Karpas-422 (cell line): ENCODE data around the gene SENP2. TPM values are rescaled to one million over a fixed set of nuclear protein-coding genes. Genes with fewer than 3 reads are reported as not detected.

ENCODE experiments used
- DNase-seq: peaks from one replicate; pipeline ENCODE4 v3.0.0-alpha.2; 2015
- H2AFZ ChIP-seq: fragments of 200-600 bp; sonication (generic); 2 replicates; pipeline ENCODE4 v1.6.1; 2014; ENCODE audit warnings: antibody characterized with exemption, low read length, mixed read lengths
- H3K27ac ChIP-seq: fragments of 200-600 bp; sonication (generic); 2 replicates; pipeline ENCODE4 v1.5.1; 2014; ENCODE audit warnings: mild to moderate bottlenecking, low read length, moderate library complexity
- H3K27me3 ChIP-seq: fragments of 200-600 bp; sonication (generic); 2 replicates; pipeline ENCODE4 v1.6.1; 2014; ENCODE audit warnings: low read length, mixed read lengths
- H3K36me3 ChIP-seq: fragments of 200-600 bp; sonication (generic); 2 replicates; pipeline ENCODE4 v1.6.1; 2014; ENCODE audit warnings: low read length, mixed read lengths; ENCODE audit not compliant: insufficient read depth
- H3K4me1 ChIP-seq: fragments of 200-600 bp; sonication (generic); 2 replicates; pipeline ENCODE4 v1.6.1; 2014; ENCODE audit warnings: mild to moderate bottlenecking, low read length, mixed read lengths
- H3K4me2 ChIP-seq: fragments of 200-600 bp; sonication (generic); 2 replicates; pipeline ENCODE4 v1.6.1; 2014; ENCODE audit warnings: low read length, low read depth, mild to moderate bottlenecking; ENCODE audit not compliant: poor library complexity, severe bottlenecking
- H3K4me3 ChIP-seq: fragments of 200-600 bp; sonication (generic); 2 replicates; pipeline ENCODE4 v1.5.1; 2014; ENCODE audit warnings: mild to moderate bottlenecking, antibody characterized with exemption, low read length, mixed read lengths
- H3K79me2 ChIP-seq: fragments of 200-600 bp; sonication (generic); 2 replicates; pipeline ENCODE4 v1.6.1; 2014; ENCODE audit warnings: mild to moderate bottlenecking, low read length, mixed read lengths
- H3K9ac ChIP-seq: fragments of 200-600 bp; sonication (generic); 2 replicates; pipeline ENCODE4 v1.6.0; 2014; ENCODE audit warnings: low read length
- H3K9me2 ChIP-seq: fragments of 200-600 bp; sonication (generic), shearing (Covaris generic); replicated peaks from 2 replicates; pipeline ENCODE4 v1.6.0; 2014; ENCODE audit warnings: mild to moderate bottlenecking, low read length, moderate library complexity; ENCODE audit not compliant: insufficient read depth
- H3K9me3 ChIP-seq: fragments of 300-700, 200-600 bp; sonication (generic); 2 replicates; pipeline ENCODE4 v1.6.1; 2014; ENCODE audit warnings: low read length, mixed read lengths
- H4K20me1 ChIP-seq: fragments of 200-600 bp; sonication (generic); 2 replicates; pipeline ENCODE4 v1.6.1; 2014; ENCODE audit warnings: mild to moderate bottlenecking, antibody characterized with exemption, low read length, low read depth; ENCODE audit not compliant: insufficient read depth
- total RNA-seq: library from RNA; depleted of rRNA; stranded (reverse); fragments of >200 nt; shearing (Covaris generic); gene quantifications from 2 replicates; pipeline ENCODE4 v1.2.3, GENCODE V29; 2014; ENCODE audit warnings: low replicate concordance; rRNA removed

SENP2 gene
- 59.1 and 89.1 TPM in 2 replicates for total RNA-seq

DNA sequence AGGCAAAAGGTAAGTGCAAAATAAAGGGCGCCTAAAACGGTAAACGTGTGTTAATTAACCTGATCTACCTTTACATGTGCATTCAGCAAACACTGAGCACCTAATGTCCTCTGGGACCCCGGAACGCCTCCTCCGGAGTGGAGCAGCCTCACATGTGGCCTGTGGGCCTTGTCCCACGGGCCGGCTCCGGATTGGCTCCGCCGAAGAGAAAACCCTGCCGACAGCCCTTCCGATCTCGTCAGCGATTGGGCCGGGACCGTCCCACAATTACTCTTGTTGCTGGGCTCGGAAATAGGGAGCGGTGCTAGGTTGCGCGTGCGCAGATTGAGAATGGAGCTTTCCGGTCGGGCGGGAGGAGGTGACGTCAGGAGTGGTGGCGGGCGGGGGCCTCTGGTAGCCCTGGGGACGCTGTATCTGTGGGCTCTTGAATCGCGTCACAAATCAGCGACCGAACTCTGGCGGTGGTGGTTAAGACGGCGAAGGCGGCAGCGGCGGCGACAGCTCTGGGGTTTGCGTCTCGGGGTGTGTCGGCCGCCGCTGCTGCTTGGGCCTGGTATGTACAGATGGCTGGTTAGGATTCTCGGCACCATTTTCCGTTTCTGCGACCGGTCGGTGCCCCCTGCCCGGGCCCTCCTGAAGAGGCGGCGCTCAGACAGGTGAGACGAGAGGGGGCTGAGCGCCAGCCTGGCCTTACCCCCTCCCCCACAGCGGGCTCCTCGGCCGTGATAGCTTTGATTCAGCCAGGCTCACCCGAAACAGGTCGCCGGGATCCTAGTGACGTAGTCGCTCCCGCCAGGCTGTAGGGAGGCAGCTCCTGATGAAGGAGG is at the start of gene SENP2:
SENP2 (plus strand) TSS at position 437 of the 827 bp plus-strand sequence; CDS start at position 556, 119 bp downstream.
- peaks cover 31% of the 10 kb centered on the region for H3K79me2 ChIP-seq
- no peaks in the 10 kb centered on the region for H3K9me3 ChIP-seq
- peak within 1 kb of the TSS; percentile 86 for H2AFZ ChIP-seq
- H3K4me1 ChIP-seq, result peaks cover 27% of the 10 kb centered on the region
- H3K9ac ChIP-seq, result peak within 1 kb of the TSS; percentile 92
- H3K9me2 ChIP-seq, result no peaks in the 10 kb centered on the region
- no peaks in the 10 kb centered on the region for H3K36me3 ChIP-seq
- H3K27me3 ChIP-seq, result no peaks in the 10 kb centered on the region
- peaks cover 6% of the 10 kb centered on the region; the same call in 1 of the 2 replicates for H4K20me1 ChIP-seq
- peak within 1 kb of the TSS; percentile 57; the same call in 1 of the 2 replicates for H3K27ac ChIP-seq
- peak within 1 kb of the TSS; percentile 91 for H3K4me2 ChIP-seq
- DNase-seq, result peak; percentile 100
- peak within 1 kb of the TSS; percentile 78 for H3K4me3 ChIP-seq

DNA sequence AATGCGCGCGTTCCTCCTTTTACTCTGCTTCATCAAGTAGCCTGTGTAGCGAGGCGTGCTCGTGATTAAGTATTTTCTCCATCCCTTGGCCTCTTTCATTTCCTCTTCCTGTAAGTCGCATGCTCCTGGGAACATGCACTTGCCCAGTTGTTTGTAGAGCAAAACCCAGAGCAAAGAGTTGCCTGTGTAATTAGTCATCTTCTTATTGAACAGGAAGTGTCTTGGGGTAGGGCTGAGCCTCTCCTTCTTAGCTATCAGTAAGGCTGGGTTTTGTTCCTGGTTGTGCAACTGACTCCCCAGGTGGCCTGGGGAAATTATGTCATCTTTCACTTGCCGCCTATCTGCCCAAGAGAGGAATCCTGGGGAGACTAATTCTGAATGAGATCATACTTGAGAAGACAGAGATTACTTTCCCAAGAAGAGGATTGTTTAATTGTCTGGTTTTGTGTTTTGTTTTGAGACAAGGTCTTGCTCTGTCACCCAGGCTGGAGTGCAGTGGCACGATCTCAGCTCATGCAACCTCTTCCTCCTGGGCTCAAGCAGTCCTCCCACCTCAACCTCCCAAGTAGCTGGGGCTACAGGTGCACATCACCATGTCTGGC is 48.6 kb upstream of the SENP2 start:
- Histone ChIP-seq H3K4me1 (peaks cover 16% of the 10 kb centered on the region), H2AFZ (peak overlapping the region; percentile 92), H3K9me3 (no peaks in the 10 kb centered on the region), H3K36me3 (no peaks in the 10 kb centered on the region), H3K27ac (peak overlapping the region; percentile 50), H3K9me2 (no peaks in the 10 kb centered on the region), H3K79me2 (no peaks in the 10 kb centered on the region), H4K20me1 (no peaks in the 10 kb centered on the region), H3K27me3 (no peaks in the 10 kb centered on the region), H3K9ac (0 out of 2 replicates have a peak overlapping the region, but pooled peaks have one; percentile 5), H3K4me2 (peak overlapping the region; percentile 41), H3K4me3 (peak overlapping the region; percentile 15; the same call in 1 of the 2 replicates)
- DNase-seq, result peak; percentile 92

DNA sequence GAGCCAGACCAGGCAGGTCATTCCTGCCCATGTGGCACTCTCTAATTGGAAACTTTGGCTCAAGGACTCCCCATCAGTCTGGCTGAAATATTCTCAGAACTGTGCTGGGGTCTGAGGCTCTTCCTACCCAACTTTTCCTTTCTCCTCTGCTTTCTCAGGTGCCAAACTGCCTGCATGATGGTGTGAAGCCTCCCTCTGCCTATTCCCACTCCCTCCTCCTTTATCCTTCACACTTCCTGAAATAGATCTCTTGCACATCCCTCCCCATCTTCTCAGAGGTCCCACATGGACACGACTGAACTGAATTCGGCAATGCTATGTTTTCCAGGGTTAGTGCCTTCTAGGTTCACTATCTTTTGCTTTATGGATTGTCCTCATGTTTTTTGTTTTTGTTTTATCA is 46.2 kb upstream of the SENP2 start:
- no peak overlapping the region for H3K4me2 ChIP-seq
- no peaks in the 10 kb centered on the region for H4K20me1 ChIP-seq
- H2AFZ ChIP-seq, result no peak overlapping the region
- no peak for DNase-seq
- no peaks in the 10 kb centered on the region for H3K27me3 ChIP-seq
- H3K9me3 ChIP-seq, result no peaks in the 10 kb centered on the region
- H3K9me2 ChIP-seq, result no peaks in the 10 kb centered on the region
- H3K4me3 ChIP-seq, result no peak overlapping the region
- no peaks in the 10 kb centered on the region for H3K79me2 ChIP-seq
- peaks cover 16% of the 10 kb centered on the region for H3K4me1 ChIP-seq
- H3K36me3 ChIP-seq, result no peaks in the 10 kb centered on the region
- no peak overlapping the region for H3K9ac ChIP-seq
- H3K27ac ChIP-seq, result no peak overlapping the region

DNA sequence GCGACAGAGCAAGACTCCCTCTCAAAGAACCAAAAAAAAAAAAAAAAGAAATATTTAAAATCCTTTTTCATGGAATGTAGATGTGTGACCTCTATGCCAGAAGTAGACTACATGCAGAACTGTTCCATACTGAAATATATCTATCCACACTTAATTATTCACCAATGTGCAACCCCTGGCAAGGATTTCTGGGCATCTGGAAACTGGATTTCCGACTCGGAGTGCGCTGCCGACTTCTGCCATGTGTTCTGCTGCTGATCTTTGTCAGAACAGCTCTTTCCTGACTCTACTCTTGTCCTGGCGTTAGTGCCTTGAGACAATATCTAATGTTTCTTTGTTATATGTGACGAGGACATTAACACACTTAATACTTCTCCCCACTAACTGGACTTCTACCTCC is 45.4 kb upstream of the SENP2 start:
- H3K4me2 ChIP-seq, result no peak overlapping the region
- no peaks in the 10 kb centered on the region for H3K9me2 ChIP-seq
- H3K4me1 ChIP-seq, result peaks cover 16% of the 10 kb centered on the region
- no peaks in the 10 kb centered on the region for H3K9me3 ChIP-seq
- no peak overlapping the region for H3K9ac ChIP-seq
- DNase-seq, result no peak
- H2AFZ ChIP-seq, result no peak overlapping the region
- no peak overlapping the region for H3K27ac ChIP-seq
- no peak overlapping the region for H3K4me3 ChIP-seq
- no peaks in the 10 kb centered on the region for H3K36me3 ChIP-seq
- no peaks in the 10 kb centered on the region for H3K27me3 ChIP-seq
- no peaks in the 10 kb centered on the region for H4K20me1 ChIP-seq
- no peaks in the 10 kb centered on the region for H3K79me2 ChIP-seq

DNA sequence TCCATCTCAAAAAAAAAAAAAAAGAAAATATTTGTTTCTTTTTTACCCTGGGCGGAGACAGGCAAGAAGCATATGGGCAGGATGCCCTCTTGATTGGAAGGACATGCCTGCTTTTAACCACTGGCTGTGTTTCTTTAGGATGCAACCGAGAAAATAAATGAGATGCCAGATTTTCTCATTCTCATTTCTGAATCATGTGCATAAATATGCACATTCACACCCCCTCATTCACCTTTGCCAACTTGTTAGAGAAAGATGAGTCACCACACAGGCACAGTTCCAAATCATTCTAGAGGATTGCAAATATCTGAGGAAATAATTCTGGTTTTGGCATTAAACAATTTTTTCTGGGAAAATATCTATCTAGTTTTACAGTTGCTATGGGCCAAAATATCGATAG is 37.0 kb upstream of the SENP2 start:
- no peak for DNase-seq
- Histone ChIP-seq H3K9me3 (no peaks in the 10 kb centered on the region), H3K9me2 (no peaks in the 10 kb centered on the region), H3K79me2 (no peaks in the 10 kb centered on the region), H3K4me2 (no peak overlapping the region), H3K27me3 (no peaks in the 10 kb centered on the region), H3K4me1 (no peaks in the 10 kb centered on the region), H3K36me3 (no peaks in the 10 kb centered on the region), H2AFZ (no peak overlapping the region), H3K4me3 (no peak overlapping the region), H3K27ac (no peak overlapping the region), H3K9ac (no peak overlapping the region), H4K20me1 (no peaks in the 10 kb centered on the region)

DNA sequence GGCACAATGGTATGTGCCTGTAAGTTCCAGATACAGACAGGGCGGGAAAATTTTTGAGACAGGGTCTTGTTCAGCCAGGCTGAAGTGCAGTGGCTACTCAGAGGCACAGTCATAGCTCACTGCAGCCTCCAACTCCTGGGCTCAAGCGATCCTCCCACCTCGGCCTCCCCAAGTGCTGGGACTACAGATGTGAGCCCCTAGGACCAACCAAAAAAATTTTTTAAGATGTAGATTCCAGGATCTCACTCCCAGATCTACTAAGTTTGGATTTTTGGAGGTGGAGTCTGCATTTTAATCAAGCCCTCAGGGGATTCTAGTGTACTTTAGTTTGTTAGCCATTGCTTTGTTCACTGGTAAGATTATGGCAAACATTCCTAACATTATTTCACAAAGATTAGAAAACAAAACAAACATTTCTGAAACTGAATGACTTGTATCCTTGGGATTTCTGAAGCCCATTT is 36.4 kb upstream of the SENP2 start:
- DNase-seq, result no peak
- Histone ChIP-seq H3K4me1 (no peaks in the 10 kb centered on the region), H3K9me2 (no peaks in the 10 kb centered on the region), H3K4me2 (no peak overlapping the region), H3K36me3 (no peaks in the 10 kb centered on the region), H4K20me1 (no peaks in the 10 kb centered on the region), H3K27ac (no peak overlapping the region), H3K4me3 (no peak overlapping the region), H3K27me3 (no peaks in the 10 kb centered on the region), H3K9ac (no peak overlapping the region), H2AFZ (no peak overlapping the region), H3K79me2 (no peaks in the 10 kb centered on the region), H3K9me3 (no peaks in the 10 kb centered on the region)

DNA sequence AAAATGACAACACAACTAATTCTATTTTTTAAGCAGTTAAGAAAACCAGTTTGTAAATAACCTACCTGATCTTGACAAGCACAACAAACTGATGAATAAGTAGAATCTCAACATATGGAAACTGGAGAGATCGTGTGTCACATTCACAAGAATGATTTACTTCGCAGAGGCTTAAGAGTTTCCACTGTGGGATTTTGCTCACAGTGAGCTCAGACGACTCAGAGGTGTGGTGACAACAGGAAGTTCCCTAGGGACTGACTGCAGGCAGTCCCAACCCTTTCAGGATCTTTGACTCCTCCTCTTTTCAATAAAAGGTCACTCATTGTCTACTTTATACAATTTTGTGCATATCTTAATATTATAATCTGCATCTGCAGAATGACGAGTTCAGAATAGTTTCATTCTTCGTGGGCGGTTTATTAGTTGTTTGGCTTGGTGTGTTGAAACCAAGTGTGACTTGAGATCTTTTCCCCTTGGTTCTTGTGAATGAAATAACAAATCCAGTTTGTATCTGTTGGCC is 33.7 kb upstream of the SENP2 start, which contains the start of gene LIPH:
LIPH (minus strand) TSS at position 231 of the 520 bp plus-strand sequence; CDS start at position 114, 117 bp downstream.
- Histone ChIP-seq H3K4me3 (no peak within 1 kb of the TSS), H4K20me1 (no peaks in the 10 kb centered on the region), H3K4me2 (no peak within 1 kb of the TSS), H3K79me2 (no peaks in the 10 kb centered on the region), H3K36me3 (no peaks in the 10 kb centered on the region), H2AFZ (no peak within 1 kb of the TSS), H3K9me2 (no peaks in the 10 kb centered on the region), H3K9me3 (no peaks in the 10 kb centered on the region), H3K27ac (no peak within 1 kb of the TSS), H3K27me3 (no peaks in the 10 kb centered on the region), H3K9ac (no peak within 1 kb of the TSS), H3K4me1 (no peaks in the 10 kb centered on the region)
- DNase-seq, result no peak

DNA sequence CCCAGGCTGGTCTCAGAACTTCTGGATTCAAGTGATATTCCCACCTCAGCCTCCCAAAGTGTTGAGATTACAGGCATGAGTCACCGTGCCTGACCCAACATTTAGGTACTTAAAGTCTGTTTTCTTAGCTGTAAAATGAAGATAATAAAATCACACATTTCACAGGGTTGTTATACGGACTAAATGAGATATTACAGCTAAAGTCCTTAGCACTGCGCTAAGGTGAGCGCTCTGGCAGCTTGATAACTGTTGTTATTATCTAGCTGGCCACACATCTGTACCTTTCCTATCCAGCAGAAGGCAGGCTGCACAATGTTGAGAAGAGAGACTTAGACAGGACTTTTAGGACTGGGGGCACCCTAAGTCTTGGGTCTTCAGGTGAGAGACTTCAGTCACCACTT is 31.0 kb upstream of the SENP2 start:
- Histone ChIP-seq H3K4me1 (peaks cover 7% of the 10 kb centered on the region), H3K27me3 (no peaks in the 10 kb centered on the region), H3K36me3 (no peaks in the 10 kb centered on the region), H3K9me3 (no peaks in the 10 kb centered on the region), H3K79me2 (no peaks in the 10 kb centered on the region), H3K4me3 (no peak overlapping the region), H3K9ac (no peak overlapping the region), H3K9me2 (no peaks in the 10 kb centered on the region), H4K20me1 (no peaks in the 10 kb centered on the region), H2AFZ (no peak overlapping the region), H3K4me2 (no peak overlapping the region), H3K27ac (no peak overlapping the region)
- no peak for DNase-seq
